Uterus (tissue), 2 donors: ENCODE data around the gene ADGB.
"Not testable (repeated sequence)": the region's sequence is repeated elsewhere in the genome, so short reads cannot be mapped to it uniquely, and the experiment has no call there.

Experiments
- POLR2A ChIP-seq, 2 donors: fragments of 450-650 bp; IDR thresholded peaks; one replicate each; pipeline ENCODE4 v1.6.1; 2016; ENCODE audit warnings: antibody characterized with exemption in 2 of 2, mild to moderate bottlenecking in 1 of 2, moderate library complexity in 1 of 2
- TF ChIP-seq, protein P1 (sequence below), 4 experiments: fragments of 200-600 bp in 2 of 4; fragments of 450-650 bp in 2 of 4; sonication (generic) in 2 of 4; IDR thresholded peaks; one replicate each; pipeline ENCODE4 v1.5.1; 2016 to 2019; ENCODE audit warnings: antibody characterized with exemption in 4 of 4, mild to moderate bottlenecking in 2 of 4, moderate library complexity in 1 of 4

GRCh38 chr6:146815511-146816462 lies 217.0 kb downstream of the ADGB start:
- TF ChIP-seq, protein P1, sequence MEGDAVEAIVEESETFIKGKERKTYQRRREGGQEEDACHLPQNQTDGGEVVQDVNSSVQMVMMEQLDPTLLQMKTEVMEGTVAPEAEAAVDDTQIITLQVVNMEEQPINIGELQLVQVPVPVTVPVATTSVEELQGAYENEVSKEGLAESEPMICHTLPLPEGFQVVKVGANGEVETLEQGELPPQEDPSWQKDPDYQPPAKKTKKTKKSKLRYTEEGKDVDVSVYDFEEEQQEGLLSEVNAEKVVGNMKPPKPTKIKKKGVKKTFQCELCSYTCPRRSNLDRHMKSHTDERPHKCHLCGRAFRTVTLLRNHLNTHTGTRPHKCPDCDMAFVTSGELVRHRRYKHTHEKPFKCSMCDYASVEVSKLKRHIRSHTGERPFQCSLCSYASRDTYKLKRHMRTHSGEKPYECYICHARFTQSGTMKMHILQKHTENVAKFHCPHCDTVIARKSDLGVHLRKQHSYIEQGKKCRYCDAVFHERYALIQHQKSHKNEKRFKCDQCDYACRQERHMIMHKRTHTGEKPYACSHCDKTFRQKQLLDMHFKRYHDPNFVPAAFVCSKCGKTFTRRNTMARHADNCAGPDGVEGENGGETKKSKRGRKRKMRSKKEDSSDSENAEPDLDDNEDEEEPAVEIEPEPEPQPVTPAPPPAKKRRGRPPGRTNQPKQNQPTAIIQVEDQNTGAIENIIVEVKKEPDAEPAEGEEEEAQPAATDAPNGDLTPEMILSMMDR (IDR thresholded peaks at IDR 0.05): not testable (repeated sequence)
- not testable (repeated sequence) for TF ChIP-seq POLR2A (IDR thresholded peaks at IDR 0.05)
